SK-N-SH treated with all-trans-retinoic acid at 6 μM for 48 hours (cell line): ENCODE measurements around the gene CDC14C.

Experiments used
- ARNTL ChIP-seq: fragments of 450-650 bp; formaldehyde crosslinking; IDR thresholded peaks from 2 replicates; pipeline ENCODE4 v1.5.0; 2020; ENCODE audit warnings: low read depth, mild to moderate bottlenecking, moderate library complexity, borderline replicate concordance
- CSDC2 ChIP-seq: fragments of 250-450 bp; sonication (Bioruptor Pico); IDR thresholded peaks from 2 replicates; pipeline ENCODE4 v1.5.0; 2020; ENCODE audit warnings: mild to moderate bottlenecking, moderate library complexity
- GLIS3 ChIP-seq: fragments of 250-450 bp; sonication (Bioruptor Pico); IDR thresholded peaks from 2 replicates; pipeline ENCODE4 v1.5.0; 2020; ENCODE audit warnings: mild to moderate bottlenecking, moderate library complexity
- ISL1 ChIP-seq: fragments of 250-450 bp; sonication (Bioruptor Pico); IDR thresholded peaks from 2 replicates; pipeline ENCODE4 v2.1.2; 2022; ENCODE audit warnings: mild to moderate bottlenecking, moderate library complexity
- RARB ChIP-seq: fragments of 250-450 bp; sonication (Bioruptor Pico); IDR thresholded peaks from 2 replicates; pipeline ENCODE4 v1.8.0; 2021; ENCODE audit warnings: mild to moderate bottlenecking, moderate library complexity
- SNAI2 ChIP-seq: fragments of 250-450 bp; sonication (Bioruptor Pico); IDR thresholded peaks from 2 replicates; pipeline ENCODE4 v1.5.0; 2020; ENCODE audit warnings: mild to moderate bottlenecking, moderate library complexity
- ZC3H10 ChIP-seq: fragments of 250-450 bp; sonication (Bioruptor Pico); IDR thresholded peaks from 2 replicates; pipeline ENCODE4 v1.5.1; 2021; ENCODE audit warnings: mild to moderate bottlenecking, moderate library complexity
- ZFP3 ChIP-seq: fragments of 250-450 bp; sonication (Bioruptor Pico); IDR thresholded peaks from 2 replicates; pipeline ENCODE4 v1.5.0; 2020; ENCODE audit warnings: mild to moderate bottlenecking, moderate library complexity
- ZFP30 ChIP-seq: fragments of 450-650 bp; formaldehyde crosslinking; IDR thresholded peaks from 2 replicates; pipeline ENCODE4 v1.5.0; 2022; ENCODE audit warnings: mild to moderate bottlenecking, moderate library complexity
- ZNF565 ChIP-seq: fragments of 450-650 bp; formaldehyde crosslinking; conservative IDR thresholded peaks from 2 replicates; pipeline ENCODE4 v1.5.0; 2020; ENCODE audit warnings: low read depth, mild to moderate bottlenecking, moderate library complexity
- ZNF8 ChIP-seq: fragments of 450-650 bp; formaldehyde crosslinking; IDR thresholded peaks from 2 replicates; pipeline ENCODE4 v1.5.0; 2020; ENCODE audit warnings: mild to moderate bottlenecking, moderate library complexity
- TF ChIP-seq, protein P1 (sequence below): fragments of 250-450 bp; sonication (Bioruptor Pico); IDR thresholded peaks from 2 replicates; pipeline ENCODE4 v1.8.0; 2020; ENCODE audit warnings: mild to moderate bottlenecking, moderate library complexity, borderline replicate concordance
- TF ChIP-seq, protein P2 (sequence below): fragments of 250-450 bp; sonication (Bioruptor Pico); IDR thresholded peaks from 2 replicates; pipeline ENCODE4 v1.5.1; 2020; ENCODE audit warnings: low read depth, mild to moderate bottlenecking, moderate library complexity

DNA sequence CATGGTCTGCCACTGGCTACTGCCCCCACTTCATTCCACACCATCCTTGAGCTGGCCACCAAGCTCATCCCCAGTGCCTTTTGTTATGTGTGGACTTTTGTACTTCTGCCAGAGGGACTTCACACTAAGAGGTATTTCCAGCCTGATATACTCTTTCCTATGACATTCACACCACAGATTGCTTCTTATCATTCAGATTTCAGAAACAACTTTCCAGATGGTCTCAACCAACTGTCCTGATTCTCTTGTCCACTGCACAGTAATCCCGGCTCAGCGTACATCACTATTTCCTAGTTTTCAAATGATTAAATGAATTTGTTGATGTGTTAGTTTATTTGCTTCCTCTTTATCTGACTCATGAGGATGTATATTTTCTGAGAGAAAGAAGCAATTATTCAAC is 7.1 kb downstream of the CDC14C start:
- no peak for TF ChIP-seq RARB (CRISPR knock-in tag)
- TF ChIP-seq ZFP30, result no peak
- TF ChIP-seq ZC3H10, result no peak
- no peak for TF ChIP-seq ZNF8 (CRISPR knock-in tag)
- TF ChIP-seq, protein P1, sequence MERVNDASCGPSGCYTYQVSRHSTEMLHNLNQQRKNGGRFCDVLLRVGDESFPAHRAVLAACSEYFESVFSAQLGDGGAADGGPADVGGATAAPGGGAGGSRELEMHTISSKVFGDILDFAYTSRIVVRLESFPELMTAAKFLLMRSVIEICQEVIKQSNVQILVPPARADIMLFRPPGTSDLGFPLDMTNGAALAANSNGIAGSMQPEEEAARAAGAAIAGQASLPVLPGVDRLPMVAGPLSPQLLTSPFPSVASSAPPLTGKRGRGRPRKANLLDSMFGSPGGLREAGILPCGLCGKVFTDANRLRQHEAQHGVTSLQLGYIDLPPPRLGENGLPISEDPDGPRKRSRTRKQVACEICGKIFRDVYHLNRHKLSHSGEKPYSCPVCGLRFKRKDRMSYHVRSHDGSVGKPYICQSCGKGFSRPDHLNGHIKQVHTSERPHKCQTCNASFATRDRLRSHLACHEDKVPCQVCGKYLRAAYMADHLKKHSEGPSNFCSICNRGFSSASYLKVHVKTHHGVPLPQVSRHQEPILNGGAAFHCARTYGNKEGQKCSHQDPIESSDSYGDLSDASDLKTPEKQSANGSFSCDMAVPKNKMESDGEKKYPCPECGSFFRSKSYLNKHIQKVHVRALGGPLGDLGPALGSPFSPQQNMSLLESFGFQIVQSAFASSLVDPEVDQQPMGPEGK (CRISPR knock-in tag), result no peak
- TF ChIP-seq, protein P2, sequence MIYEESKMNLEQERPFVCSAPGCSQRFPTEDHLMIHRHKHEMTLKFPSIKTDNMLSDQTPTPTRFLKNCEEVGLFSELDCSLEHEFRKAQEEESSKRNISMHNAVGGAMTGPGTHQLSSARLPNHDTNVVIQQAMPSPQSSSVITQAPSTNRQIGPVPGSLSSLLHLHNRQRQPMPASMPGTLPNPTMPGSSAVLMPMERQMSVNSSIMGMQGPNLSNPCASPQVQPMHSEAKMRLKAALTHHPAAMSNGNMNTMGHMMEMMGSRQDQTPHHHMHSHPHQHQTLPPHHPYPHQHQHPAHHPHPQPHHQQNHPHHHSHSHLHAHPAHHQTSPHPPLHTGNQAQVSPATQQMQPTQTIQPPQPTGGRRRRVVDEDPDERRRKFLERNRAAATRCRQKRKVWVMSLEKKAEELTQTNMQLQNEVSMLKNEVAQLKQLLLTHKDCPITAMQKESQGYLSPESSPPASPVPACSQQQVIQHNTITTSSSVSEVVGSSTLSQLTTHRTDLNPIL (CRISPR knock-in tag), result no peak
- TF ChIP-seq GLIS3 (CRISPR knock-in tag), result no peak
- no peak for TF ChIP-seq CSDC2 (CRISPR knock-in tag)
- TF ChIP-seq SNAI2 (CRISPR knock-in tag), result no peak
- TF ChIP-seq ZNF565 (CRISPR knock-in tag), result no peak
- no peak for TF ChIP-seq ARNTL (CRISPR knock-in tag)
- TF ChIP-seq ZFP3, result no peak
- no peak for TF ChIP-seq ISL1 (CRISPR knock-in tag)
